Suprapubic skin (tissue), 3 donors: ENCODE data around the gene C6orf52.

Experiments used
- POLR2AphosphoS5 ChIP-seq, 3 donors: sonication (generic); formaldehyde crosslinking; IDR thresholded peaks; one replicate each; pipeline ENCODE4 v1.6.1; 2017; ENCODE audit warnings: antibody characterized with exemption in 3 of 3
- TF ChIP-seq, protein P1 (sequence below), 2 donors: fragments of 200-600 bp in 1 of 2; fragments of 450-650 bp in 1 of 2; sonication (generic) in 1 of 2; IDR thresholded peaks; one replicate each; pipeline ENCODE4 v1.5.1; 2016 to 2019; ENCODE audit warnings: antibody characterized with exemption in 2 of 2, mild to moderate bottlenecking in 1 of 2, moderate library complexity in 1 of 2

DNA sequence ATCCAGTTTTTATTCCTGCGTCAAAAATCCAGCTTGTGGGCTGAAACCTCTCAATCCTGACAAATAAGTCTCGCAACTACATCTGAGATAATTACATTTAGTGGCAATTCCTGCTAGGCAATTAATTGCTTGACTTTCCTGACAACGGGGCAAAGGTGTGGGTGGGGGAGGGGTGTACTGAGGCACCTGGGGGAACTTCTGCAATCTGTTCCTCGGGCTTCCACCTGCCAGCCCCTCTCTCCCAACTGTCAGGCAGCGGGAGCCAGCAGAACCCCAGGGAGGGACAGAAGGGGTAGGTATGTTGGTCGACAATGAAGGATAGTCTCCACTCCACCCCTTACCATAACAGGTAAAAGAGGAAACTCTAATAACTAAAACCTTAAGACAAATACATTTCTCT is 6.8 kb downstream of the C6orf52 start:
- TF ChIP-seq, protein P1, sequence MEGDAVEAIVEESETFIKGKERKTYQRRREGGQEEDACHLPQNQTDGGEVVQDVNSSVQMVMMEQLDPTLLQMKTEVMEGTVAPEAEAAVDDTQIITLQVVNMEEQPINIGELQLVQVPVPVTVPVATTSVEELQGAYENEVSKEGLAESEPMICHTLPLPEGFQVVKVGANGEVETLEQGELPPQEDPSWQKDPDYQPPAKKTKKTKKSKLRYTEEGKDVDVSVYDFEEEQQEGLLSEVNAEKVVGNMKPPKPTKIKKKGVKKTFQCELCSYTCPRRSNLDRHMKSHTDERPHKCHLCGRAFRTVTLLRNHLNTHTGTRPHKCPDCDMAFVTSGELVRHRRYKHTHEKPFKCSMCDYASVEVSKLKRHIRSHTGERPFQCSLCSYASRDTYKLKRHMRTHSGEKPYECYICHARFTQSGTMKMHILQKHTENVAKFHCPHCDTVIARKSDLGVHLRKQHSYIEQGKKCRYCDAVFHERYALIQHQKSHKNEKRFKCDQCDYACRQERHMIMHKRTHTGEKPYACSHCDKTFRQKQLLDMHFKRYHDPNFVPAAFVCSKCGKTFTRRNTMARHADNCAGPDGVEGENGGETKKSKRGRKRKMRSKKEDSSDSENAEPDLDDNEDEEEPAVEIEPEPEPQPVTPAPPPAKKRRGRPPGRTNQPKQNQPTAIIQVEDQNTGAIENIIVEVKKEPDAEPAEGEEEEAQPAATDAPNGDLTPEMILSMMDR (IDR thresholded peaks at IDR 0.05) = no peak
- TF ChIP-seq POLR2AphosphoS5 (IDR thresholded peaks at IDR 0.05) = no peak
